ENCODE results near the gene FAM168A.

FAM168A gene

GRCh38 chr11:73591743-73592142, 6.2 kb downstream of the FAM168A start:
- Histone ChIP-seq H3K36me3 (replicated peaks; ENCODE audit: insufficient read depth, low read length) (no peaks in the 10 kb centered on the region), H3K4me3 (ENCODE audit: low read length) (no peak overlapping the region), H3K27ac (ENCODE audit: low read length) (no peak overlapping the region), H3F3A (ENCODE audit: insufficient read depth, low read length) (no peaks in the 10 kb centered on the region), H2AFZ (ENCODE audit: low read length) (no peak overlapping the region), H3K27me3 (replicated peaks; ENCODE audit: insufficient read depth, low read length) (no peaks in the 10 kb centered on the region), H3K4me1 (ENCODE audit: low read length) (peaks cover 10% of the 10 kb centered on the region; the same call in 1 of the 2 replicates), H4K20me1 (ENCODE audit: insufficient read depth, low read length) (no peaks in the 10 kb centered on the region), H3K79me2 (ENCODE audit: low read length) (0 out of 2 replicates have a peak, but pooled peaks cover 6% of the 10 kb centered on the region), H3K9me2 (replicated peaks; ENCODE audit: insufficient read depth, low read length) (no peaks in the 10 kb centered on the region), H3K9me3 (replicated peaks; ENCODE audit: insufficient read depth, low read length) (no peaks in the 10 kb centered on the region), H3K4me2 (ENCODE audit: low read depth, low read length) (no peak overlapping the region), H3K9ac (ENCODE audit: low read length) (no peak overlapping the region)
- DNase-seq = no peak
- no peak for TF ChIP-seq CTCF (IDR thresholded peaks at IDR 0.05; ENCODE audit: low read length)
- TF ChIP-seq EZH2phosphoT487 (IDR thresholded peaks at IDR 0.05; ENCODE audit: low read length) = no peak

- H3K9ac ChIP-seq (ENCODE audit: low read length) = no peak overlapping the region
- H4K20me1 ChIP-seq (ENCODE audit: insufficient read depth, low read length) = no peaks in the 10 kb centered on the region
- H3K4me3 ChIP-seq (ENCODE audit: low read length) = no peak overlapping the region
- H3K4me1 ChIP-seq (ENCODE audit: low read length) = peaks cover 10% of the 10 kb centered on the region; the same call in 1 of the 2 replicates
- H3K27me3 ChIP-seq (replicated peaks; ENCODE audit: insufficient read depth, low read length) = no peaks in the 10 kb centered on the region
- H3K27ac ChIP-seq (ENCODE audit: low read length) = no peak overlapping the region
- H3K4me2 ChIP-seq (ENCODE audit: low read depth, low read length) = no peak overlapping the region
- no peaks in the 10 kb centered on the region for H3F3A ChIP-seq (ENCODE audit: insufficient read depth, low read length)
- no peak for DNase-seq
- H3K9me2 ChIP-seq (replicated peaks; ENCODE audit: insufficient read depth, low read length) = no peaks in the 10 kb centered on the region
- H2AFZ ChIP-seq (ENCODE audit: low read length) = no peak overlapping the region
- no peaks in the 10 kb centered on the region for H3K36me3 ChIP-seq (replicated peaks; ENCODE audit: insufficient read depth, low read length)
- H3K9me3 ChIP-seq (replicated peaks; ENCODE audit: insufficient read depth, low read length) = no peaks in the 10 kb centered on the region
- H3K79me2 ChIP-seq (ENCODE audit: low read length) = 0 out of 2 replicates have a peak, but pooled peaks cover 6% of the 10 kb centered on the region
- TF ChIP-seq CTCF (IDR thresholded peaks at IDR 0.05; ENCODE audit: low read length) = no peak
- TF ChIP-seq EZH2 (optimal IDR thresholded peaks at IDR 0.05; ENCODE audit: low read depth, low read length) = no peak
- no peak for TF ChIP-seq EZH2phosphoT487 (IDR thresholded peaks at IDR 0.05; ENCODE audit: low read length)
Measured at GRCh38 chr11:73590991-73591390, 6.9 kb downstream of the FAM168A start.

- H3K27ac ChIP-seq (ENCODE audit: low read length) = no peak overlapping the region
- no peaks in the 10 kb centered on the region for H3K36me3 ChIP-seq (replicated peaks; ENCODE audit: insufficient read depth, low read length)
- no peaks in the 10 kb centered on the region for H4K20me1 ChIP-seq (ENCODE audit: insufficient read depth, low read length)
- no peaks in the 10 kb centered on the region for H3K27me3 ChIP-seq (replicated peaks; ENCODE audit: insufficient read depth, low read length)
- H3K4me3 ChIP-seq (ENCODE audit: low read length) = no peak overlapping the region
- H3F3A ChIP-seq (ENCODE audit: insufficient read depth, low read length) = no peaks in the 10 kb centered on the region
- DNase-seq = no peak
- H3K4me1 ChIP-seq (ENCODE audit: low read length) = peaks cover 3% of the 10 kb centered on the region; the same call in 1 of the 2 replicates
- H3K79me2 ChIP-seq (ENCODE audit: low read length) = peaks cover 8% of the 10 kb centered on the region; the same call in 1 of the 2 replicates
- H3K4me2 ChIP-seq (ENCODE audit: low read depth, low read length) = no peak overlapping the region
- H3K9ac ChIP-seq (ENCODE audit: low read length) = no peak overlapping the region
- H3K9me2 ChIP-seq (replicated peaks; ENCODE audit: insufficient read depth, low read length) = no peaks in the 10 kb centered on the region
- no peak for TF ChIP-seq EZH2 (optimal IDR thresholded peaks at IDR 0.05; ENCODE audit: low read depth, low read length)
- no peak for TF ChIP-seq CTCF (IDR thresholded peaks at IDR 0.05; ENCODE audit: low read length)
- H3K9me3 ChIP-seq (replicated peaks; ENCODE audit: insufficient read depth, low read length) = no peaks in the 10 kb centered on the region
- no peak overlapping the region for H2AFZ ChIP-seq (ENCODE audit: low read length)
Measured at GRCh38 chr11:73586791-73587190, 11.1 kb downstream of the FAM168A start.
